ENCODE measurements around the gene HIBCH. TPM values are rescaled to one million over a fixed set of nuclear protein-coding genes. Genes with fewer than 3 reads are reported as not detected.
A peak's percentile ranks its signal among the peaks of the same experiment; 100 is the strongest.

The HIBCH gene
- total and polyA plus RNA-seq, 9 of the 15 experiments (the other 6 are each of a cell fraction or from before 2014, with no cell fraction given) = 17.0 to 65.4 (median 28.3) TPM

DNA sequence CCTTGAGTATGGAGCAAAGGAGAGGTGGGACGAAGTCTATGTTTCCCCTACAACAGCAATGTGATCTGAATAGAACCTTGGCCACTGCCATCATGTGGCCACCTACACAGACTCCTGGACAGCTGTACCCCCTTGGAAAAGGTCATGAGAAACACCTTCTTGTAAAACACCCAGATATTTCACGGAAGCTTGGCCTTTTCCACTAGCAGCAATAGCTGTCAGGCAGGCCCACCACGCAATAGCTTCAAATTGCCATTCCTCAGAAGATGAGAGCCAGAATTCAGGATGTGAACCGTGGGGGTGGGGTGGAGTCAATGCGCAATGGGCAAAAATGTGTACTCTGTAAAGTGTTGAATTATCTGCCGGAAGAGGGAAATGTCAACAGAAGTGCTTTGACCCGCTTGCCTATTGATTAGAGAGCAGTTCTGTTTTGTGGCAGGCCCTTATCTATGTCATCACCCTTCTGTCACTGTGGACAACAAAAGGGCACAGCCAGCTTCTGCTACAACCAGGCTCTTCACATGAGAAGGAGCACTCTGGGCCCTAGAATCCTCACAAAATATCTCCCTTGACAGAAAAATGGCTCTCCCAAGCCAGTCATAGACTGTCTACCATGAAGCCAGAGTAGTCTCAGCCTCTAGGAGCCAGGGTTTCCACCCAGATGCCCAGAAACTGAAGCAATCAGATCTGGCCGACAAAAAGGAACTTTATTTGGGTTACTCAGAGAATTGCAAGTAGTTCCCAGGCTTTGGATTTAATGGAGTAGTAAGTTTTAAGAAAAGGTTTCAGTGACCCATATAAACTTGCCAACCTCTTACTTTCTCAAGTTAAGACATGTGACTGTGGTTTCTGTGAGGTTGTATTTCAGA lies 33.3 kb upstream of the HIBCH start (continued):
- TF ChIP-seq, protein P1, sequence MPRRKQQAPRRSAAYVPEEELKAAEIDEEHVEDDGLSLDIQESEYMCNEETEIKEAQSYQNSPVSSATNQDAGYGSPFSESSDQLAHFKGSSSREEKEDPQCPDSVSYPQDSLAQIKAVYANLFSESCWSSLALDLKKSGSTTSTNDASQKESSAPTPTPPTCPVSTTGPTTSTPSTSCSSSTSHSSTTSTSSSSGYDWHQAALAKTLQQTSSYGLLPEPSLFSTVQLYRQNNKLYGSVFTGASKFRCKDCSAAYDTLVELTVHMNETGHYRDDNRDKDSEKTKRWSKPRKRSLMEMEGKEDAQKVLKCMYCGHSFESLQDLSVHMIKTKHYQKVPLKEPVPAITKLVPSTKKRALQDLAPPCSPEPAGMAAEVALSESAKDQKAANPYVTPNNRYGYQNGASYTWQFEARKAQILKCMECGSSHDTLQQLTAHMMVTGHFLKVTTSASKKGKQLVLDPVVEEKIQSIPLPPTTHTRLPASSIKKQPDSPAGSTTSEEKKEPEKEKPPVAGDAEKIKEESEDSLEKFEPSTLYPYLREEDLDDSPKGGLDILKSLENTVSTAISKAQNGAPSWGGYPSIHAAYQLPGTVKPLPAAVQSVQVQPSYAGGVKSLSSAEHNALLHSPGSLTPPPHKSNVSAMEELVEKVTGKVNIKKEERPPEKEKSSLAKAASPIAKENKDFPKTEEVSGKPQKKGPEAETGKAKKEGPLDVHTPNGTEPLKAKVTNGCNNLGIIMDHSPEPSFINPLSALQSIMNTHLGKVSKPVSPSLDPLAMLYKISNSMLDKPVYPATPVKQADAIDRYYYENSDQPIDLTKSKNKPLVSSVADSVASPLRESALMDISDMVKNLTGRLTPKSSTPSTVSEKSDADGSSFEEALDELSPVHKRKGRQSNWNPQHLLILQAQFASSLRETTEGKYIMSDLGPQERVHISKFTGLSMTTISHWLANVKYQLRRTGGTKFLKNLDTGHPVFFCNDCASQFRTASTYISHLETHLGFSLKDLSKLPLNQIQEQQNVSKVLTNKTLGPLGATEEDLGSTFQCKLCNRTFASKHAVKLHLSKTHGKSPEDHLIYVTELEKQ (CRISPR knock-in tag; IDR thresholded peaks at IDR 0.05) = no peak
- TF ChIP-seq JUND (IDR thresholded peaks at IDR 0.05; ENCODE audit: borderline replicate concordance, low read depth, low read length) (peak; percentile 69; the same call in 1 of the 2 replicates), JUND (tag; IDR thresholded peaks at IDR 0.05; ENCODE audit: borderline replicate concordance, low read depth, low read length) (peak; percentile 66; the same call in 1 of the 3 replicates), GATAD2A (IDR thresholded peaks at IDR 0.05) (peak; percentile 24; the same call in 1 of the 2 replicates), PHF21A (IDR thresholded peaks at IDR 0.05; ENCODE audit: borderline replicate concordance, low read depth) (no peak), RFX7 (CRISPR knock-in tag; IDR thresholded peaks at IDR 0.05) (no peak), KAT2B (IDR thresholded peaks at IDR 0.05; ENCODE audit: low read depth, low read length) (no peak), PCBP2 (IDR thresholded peaks at IDR 0.05; ENCODE audit: low read depth, low read length, poor library complexity, severe bottlenecking) (no peak), SMARCA4 (IDR thresholded peaks at IDR 0.05) (peak; percentile 74), SAFB (IDR thresholded peaks at IDR 0.05; ENCODE audit: borderline replicate concordance, low read depth, low read length) (no peak), PCBP1 (IDR thresholded peaks at IDR 0.05; ENCODE audit: low read depth, low read length, poor library complexity, severe bottlenecking) (no peak)
- TF ChIP-seq, protein P2, sequence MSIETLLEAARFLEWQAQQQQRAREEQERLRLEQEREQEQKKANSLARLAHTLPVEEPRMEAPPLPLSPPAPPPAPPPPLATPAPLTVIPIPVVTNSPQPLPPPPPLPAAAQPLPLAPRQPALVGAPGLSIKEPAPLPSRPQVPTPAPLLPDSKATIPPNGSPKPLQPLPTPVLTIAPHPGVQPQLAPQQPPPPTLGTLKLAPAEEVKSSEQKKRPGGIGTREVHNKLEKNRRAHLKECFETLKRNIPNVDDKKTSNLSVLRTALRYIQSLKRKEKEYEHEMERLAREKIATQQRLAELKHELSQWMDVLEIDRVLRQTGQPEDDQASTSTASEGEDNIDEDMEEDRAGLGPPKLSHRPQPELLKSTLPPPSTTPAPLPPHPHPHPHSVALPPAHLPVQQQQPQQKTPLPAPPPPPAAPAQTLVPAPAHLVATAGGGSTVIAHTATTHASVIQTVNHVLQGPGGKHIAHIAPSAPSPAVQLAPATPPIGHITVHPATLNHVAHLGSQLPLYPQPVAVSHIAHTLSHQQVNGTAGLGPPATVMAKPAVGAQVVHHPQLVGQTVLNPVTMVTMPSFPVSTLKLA (conservative IDR thresholded peaks at IDR 0.05) = peak in 1 of 2 experiments; percentile 62; a peak in 1 of 4 replicates
- TF ChIP-seq, protein P3, sequence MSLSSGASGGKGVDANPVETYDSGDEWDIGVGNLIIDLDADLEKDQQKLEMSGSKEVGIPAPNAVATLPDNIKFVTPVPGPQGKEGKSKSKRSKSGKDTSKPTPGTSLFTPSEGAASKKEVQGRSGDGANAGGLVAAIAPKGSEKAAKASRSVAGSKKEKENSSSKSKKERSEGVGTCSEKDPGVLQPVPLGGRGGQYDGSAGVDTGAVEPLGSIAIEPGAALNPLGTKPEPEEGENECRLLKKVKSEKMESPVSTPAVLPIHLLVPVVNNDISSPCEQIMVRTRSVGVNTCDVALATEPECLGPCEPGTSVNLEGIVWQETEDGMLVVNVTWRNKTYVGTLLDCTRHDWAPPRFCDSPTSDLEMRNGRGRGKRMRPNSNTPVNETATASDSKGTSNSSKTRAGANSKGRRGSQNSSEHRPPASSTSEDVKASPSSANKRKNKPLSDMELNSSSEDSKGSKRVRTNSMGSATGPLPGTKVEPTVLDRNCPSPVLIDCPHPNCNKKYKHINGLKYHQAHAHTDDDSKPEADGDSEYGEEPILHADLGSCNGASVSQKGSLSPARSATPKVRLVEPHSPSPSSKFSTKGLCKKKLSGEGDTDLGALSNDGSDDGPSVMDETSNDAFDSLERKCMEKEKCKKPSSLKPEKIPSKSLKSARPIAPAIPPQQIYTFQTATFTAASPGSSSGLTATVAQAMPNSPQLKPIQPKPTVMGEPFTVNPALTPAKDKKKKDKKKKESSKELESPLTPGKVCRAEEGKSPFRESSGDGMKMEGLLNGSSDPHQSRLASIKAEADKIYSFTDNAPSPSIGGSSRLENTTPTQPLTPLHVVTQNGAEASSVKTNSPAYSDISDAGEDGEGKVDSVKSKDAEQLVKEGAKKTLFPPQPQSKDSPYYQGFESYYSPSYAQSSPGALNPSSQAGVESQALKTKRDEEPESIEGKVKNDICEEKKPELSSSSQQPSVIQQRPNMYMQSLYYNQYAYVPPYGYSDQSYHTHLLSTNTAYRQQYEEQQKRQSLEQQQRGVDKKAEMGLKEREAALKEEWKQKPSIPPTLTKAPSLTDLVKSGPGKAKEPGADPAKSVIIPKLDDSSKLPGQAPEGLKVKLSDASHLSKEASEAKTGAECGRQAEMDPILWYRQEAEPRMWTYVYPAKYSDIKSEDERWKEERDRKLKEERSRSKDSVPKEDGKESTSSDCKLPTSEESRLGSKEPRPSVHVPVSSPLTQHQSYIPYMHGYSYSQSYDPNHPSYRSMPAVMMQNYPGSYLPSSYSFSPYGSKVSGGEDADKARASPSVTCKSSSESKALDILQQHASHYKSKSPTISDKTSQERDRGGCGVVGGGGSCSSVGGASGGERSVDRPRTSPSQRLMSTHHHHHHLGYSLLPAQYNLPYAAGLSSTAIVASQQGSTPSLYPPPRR (CRISPR knock-in tag; IDR thresholded peaks at IDR 0.05; ENCODE audit: borderline replicate concordance) = no peak
- TF ChIP-seq, protein P4, sequence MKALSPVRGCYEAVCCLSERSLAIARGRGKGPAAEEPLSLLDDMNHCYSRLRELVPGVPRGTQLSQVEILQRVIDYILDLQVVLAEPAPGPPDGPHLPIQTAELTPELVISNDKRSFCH (CRISPR knock-in tag; IDR thresholded peaks at IDR 0.05) = no peak
- TF ChIP-seq, protein P4 (tag; IDR thresholded peaks at IDR 0.05) = peak; percentile 91

Measured in K562 (cell line).